H1 (cell line): ENCODE data around the gene ZNRF3. TPM values are rescaled to one million over a fixed set of nuclear protein-coding genes. Genes with fewer than 3 reads are reported as not detected.

Experiments used
- MAX ChIP-seq: IDR thresholded peaks from 2 replicates; pipeline ENCODE4 v1.6.1; 2012; ENCODE audit warnings: inconsistent platforms
- USF2 ChIP-seq: IDR thresholded peaks from 2 replicates; pipeline ENCODE4 v1.6.1; 2011; ENCODE audit warnings: low read length, improper control_type of control experiment
- polyA plus RNA-seq, 7 experiments: library from polyadenylated mRNA; depleted of rRNA in 3 of 7; stranded (reverse) in 5 of 7; unstranded in 2 of 7; fragments of >200 nt in 5 of 7; fragments of 200-250 nt in 2 of 7; gene quantifications; 1 replicate in 5 of 7; 2 replicates in 1 of 7; 4 replicates in 1 of 7; pipeline versions ENCODE4 v1.2.1 to v1.2.3, GENCODE V29; 2011 to 2013; ENCODE audit warnings: missing spikeins in 2 of 7, mixed read lengths in 2 of 7
- total RNA-seq: library from RNA; stranded (reverse); fragmentation: NEBNext Ultra II Directional; extraction: Animal tissue kit (Norgen Biotek cat#: 25700); gene quantifications from 2 replicates; pipeline ENCODE4 v1.2.1, GENCODE V29; 2021

The ZNRF3 gene
- total and polyA plus RNA-seq, 2 of the 8 experiments (the other 6 are each of a cell fraction or from before 2014, with no cell fraction given): 14.1 to 21.7 TPM

- no peak for TF ChIP-seq USF2
- TF ChIP-seq MAX: no peak
Measured at GRCh38 chr22:28963362-28963761, 80.0 kb downstream of the ZNRF3 start (continued).
